SU-DHL-6 (cell line): Measurements from ENCODE around the gene EPB41L2.
"Not testable (repeated sequence)": the region's sequence is repeated elsewhere in the genome, so short reads cannot be mapped to it uniquely, and the experiment has no call there.

Source experiments
- CTCF ChIP-seq: fragments of 200-600 bp; sonication (generic); IDR thresholded peaks from one replicate; pipeline ENCODE4 v1.5.1; 2017; ENCODE audit warnings: antibody characterized with exemption, mild to moderate bottlenecking, low read length, moderate library complexity; ENCODE audit not compliant: insufficient read depth, poor library complexity, severe bottlenecking
- EZH2phosphoT487 ChIP-seq: fragments of 200-600 bp; sonication (generic), shearing (Covaris generic); conservative IDR thresholded peaks from 2 replicates; pipeline ENCODE4 v1.6.1; 2018; ENCODE audit warnings: mild to moderate bottlenecking, antibody characterized with exemption, low read length, moderate library complexity, mixed read lengths

GRCh38 chr6:130801368-130801767, 261.7 kb downstream of the EPB41L2 start:
- not testable (repeated sequence) for TF ChIP-seq CTCF, EZH2phosphoT487
